ENCODE data around the gene PRRC2C.

The PRRC2C gene

DNA sequence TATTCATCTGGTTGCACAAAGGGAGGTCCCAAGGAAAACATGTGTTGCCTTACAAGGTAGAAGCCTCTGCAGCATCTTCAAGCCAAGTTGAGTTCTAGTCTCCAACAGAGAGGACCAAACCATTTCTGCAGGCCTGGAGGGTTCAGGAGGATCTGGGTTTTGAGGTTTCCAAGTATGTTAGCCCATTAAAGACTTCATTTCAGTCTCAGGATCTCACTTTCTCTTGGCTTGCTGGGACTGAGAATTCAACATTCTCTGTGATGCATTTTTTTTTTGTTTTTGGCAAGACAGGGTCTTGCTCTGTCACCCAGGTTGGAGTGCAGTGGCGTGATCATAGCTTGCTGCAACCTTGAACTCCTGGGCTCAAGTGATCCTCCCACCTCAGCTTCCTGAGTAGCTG lies 128.0 kb downstream of the PRRC2C start:
- TF ChIP-seq, protein P1, sequence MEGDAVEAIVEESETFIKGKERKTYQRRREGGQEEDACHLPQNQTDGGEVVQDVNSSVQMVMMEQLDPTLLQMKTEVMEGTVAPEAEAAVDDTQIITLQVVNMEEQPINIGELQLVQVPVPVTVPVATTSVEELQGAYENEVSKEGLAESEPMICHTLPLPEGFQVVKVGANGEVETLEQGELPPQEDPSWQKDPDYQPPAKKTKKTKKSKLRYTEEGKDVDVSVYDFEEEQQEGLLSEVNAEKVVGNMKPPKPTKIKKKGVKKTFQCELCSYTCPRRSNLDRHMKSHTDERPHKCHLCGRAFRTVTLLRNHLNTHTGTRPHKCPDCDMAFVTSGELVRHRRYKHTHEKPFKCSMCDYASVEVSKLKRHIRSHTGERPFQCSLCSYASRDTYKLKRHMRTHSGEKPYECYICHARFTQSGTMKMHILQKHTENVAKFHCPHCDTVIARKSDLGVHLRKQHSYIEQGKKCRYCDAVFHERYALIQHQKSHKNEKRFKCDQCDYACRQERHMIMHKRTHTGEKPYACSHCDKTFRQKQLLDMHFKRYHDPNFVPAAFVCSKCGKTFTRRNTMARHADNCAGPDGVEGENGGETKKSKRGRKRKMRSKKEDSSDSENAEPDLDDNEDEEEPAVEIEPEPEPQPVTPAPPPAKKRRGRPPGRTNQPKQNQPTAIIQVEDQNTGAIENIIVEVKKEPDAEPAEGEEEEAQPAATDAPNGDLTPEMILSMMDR (IDR thresholded peaks at IDR 0.05): no peak

GRCh38 chr1:171616586-171616985 lies 131.3 kb downstream of the PRRC2C start:
- TF ChIP-seq, protein P1 (IDR thresholded peaks at IDR 0.05): no peak

- TF ChIP-seq, protein P1 (IDR thresholded peaks at IDR 0.05): no peak
These were observed 136.8 kb downstream of the PRRC2C start, which contains the start of gene MYOCOS for GRCh38 chr1:171622152-171622462. MYOCOS (plus strand) TSS chr1:171622243; CDS start chr1:171623884, 1,641 bp downstream.

DNA sequence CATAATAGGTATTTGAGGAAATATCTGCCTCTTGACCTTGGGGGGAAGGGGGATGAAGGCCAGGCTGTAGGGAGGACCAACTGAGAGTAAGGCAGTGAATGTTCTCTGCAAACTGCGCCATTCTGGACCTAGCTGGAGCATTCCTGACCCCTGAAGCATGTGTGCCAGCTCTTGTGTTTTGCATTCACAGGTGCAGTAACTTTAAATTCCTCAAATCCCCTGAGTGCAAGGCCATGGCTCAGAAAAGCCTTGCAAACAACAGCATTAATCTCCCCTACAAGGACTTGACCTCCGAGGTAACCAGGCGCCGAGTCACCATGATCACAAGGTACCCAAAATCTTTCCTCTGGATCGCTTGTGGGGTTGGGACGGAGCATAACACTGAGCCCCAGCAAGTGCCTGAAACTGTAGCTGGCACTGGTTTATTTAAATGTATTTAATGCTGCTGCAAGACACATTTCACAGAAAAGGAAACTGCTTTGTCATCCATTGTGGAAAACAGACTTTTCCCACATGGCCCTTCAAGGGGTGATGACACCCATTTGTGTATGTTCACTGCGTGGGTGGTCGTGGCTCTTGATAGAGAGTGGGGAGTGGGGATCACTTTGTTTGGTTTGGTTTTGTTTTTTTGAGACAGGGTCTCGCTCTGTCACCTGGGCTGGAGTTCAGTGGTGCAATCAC lies 138.5 kb downstream of the PRRC2C start:
- TF ChIP-seq, protein P1 (IDR thresholded peaks at IDR 0.05): no peak

- TF ChIP-seq, protein P1 (IDR thresholded peaks at IDR 0.05): no peak
These were observed 139.9 kb downstream of the PRRC2C start for GRCh38 chr1:171625225-171625624.

- TF ChIP-seq, protein P1 (IDR thresholded peaks at IDR 0.05): no peak
These were observed 141.7 kb downstream of the PRRC2C start for GRCh38 chr1:171627020-171627419.

- TF ChIP-seq, protein P1 (IDR thresholded peaks at IDR 0.05): no peak
These were observed 142.9 kb downstream of the PRRC2C start for GRCh38 chr1:171628225-171628624.

- TF ChIP-seq, protein P1 (IDR thresholded peaks at IDR 0.05): no peak
These were observed 150.3 kb downstream of the PRRC2C start for GRCh38 chr1:171635661-171636060.

Measured in LNCAP (cell line).